AG09309 (cell line): ENCODE measurements around the gene MAPK8.
A peak's percentile ranks its signal among the peaks of the same experiment; 100 is the strongest.
"Not testable (repeated sequence)": the region's sequence is repeated elsewhere in the genome, so short reads cannot be mapped to it uniquely, and the experiment has no call there.

Experiments
- DNase-seq: peaks from one replicate; pipeline ENCODE4 v3.0.0-alpha.2; 2010; ENCODE audit warnings: low read depth
- H3K4me3 ChIP-seq: 2 replicates; pipeline ENCODE4 v1.5.1; 2011; ENCODE audit warnings: mild to moderate bottlenecking, low read depth, low read length, moderate library complexity; ENCODE audit not compliant: control insufficient read depth
- CTCF ChIP-seq: IDR thresholded peaks from 2 replicates; pipeline ENCODE4 v1.5.1; 2011; ENCODE audit warnings: mild to moderate bottlenecking, low read depth, low read length, inconsistent platforms; ENCODE audit not compliant: insufficient read depth, control insufficient read depth; ENCODE audit errors: missing control alignments

The MAPK8 gene

GRCh38 chr10:48414160-48414559, 107.7 kb downstream of the MAPK8 start:
- DNase-seq: no peak
- no peak for TF ChIP-seq CTCF
- no peak overlapping the region for H3K4me3 ChIP-seq

- TF ChIP-seq CTCF: no peak
- peak; percentile 23 for DNase-seq
Measured at GRCh38 chr10:48414778-48415177, 108.3 kb downstream of the MAPK8 start.

GRCh38 chr10:48416584-48417232, 110.2 kb downstream of the MAPK8 start:
- no peak for DNase-seq
- TF ChIP-seq CTCF: no peak
- H3K4me3 ChIP-seq: no peak overlapping the region

More at GRCh38 chr10:48414778-48415177, 108.3 kb downstream of the MAPK8 start:
- no peak overlapping the region for H3K4me3 ChIP-seq

GRCh38 chr10:48417374-48417773, 110.9 kb downstream of the MAPK8 start:
- no peak for DNase-seq
- no peak overlapping the region for H3K4me3 ChIP-seq
- no peak for TF ChIP-seq CTCF

GRCh38 chr10:48418189-48418788, 111.8 kb downstream of the MAPK8 start:
- H3K4me3 ChIP-seq: no peak overlapping the region
- DNase-seq: no peak
- TF ChIP-seq CTCF: no peak

- DNase-seq: no peak
- TF ChIP-seq CTCF: no peak
- H3K4me3 ChIP-seq: no peak overlapping the region
Measured at GRCh38 chr10:48419714-48420113, 113.2 kb downstream of the MAPK8 start.

- not testable (repeated sequence) for DNase-seq, H3K4me3 ChIP-seq
Measured at GRCh38 chr10:48421862-48422261, 115.4 kb downstream of the MAPK8 start.
